Measurements from ENCODE around the gene ABCA13. TPM values are rescaled to one million over a fixed set of nuclear protein-coding genes. Genes with fewer than 3 reads are reported as not detected.

ABCA13 gene
- polyA plus RNA-seq, 1 of the 3 experiments (the other 2 are of a cell fraction): not detected

DNA sequence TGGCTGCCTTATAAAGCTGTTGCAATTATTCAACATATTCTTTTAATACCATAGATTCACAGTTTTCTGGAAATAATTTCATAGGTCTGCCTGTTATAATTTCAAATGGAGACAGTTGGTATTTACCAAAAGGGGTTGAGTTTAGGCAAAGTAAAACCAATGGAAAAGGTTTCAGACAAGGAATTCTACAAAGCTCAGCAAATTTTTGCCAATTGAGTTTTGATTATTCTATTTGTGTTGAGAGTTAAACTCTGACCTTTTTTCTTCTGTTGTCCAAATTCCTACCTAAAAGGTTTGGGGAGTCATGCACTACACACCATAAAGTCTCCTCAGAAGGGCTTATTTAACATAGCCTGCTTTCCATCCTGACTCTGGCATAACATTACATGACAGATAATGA lies 38.5 kb upstream of the ABCA13 start:
- Histone ChIP-seq H3K27ac (ENCODE audit: low read depth in 2 of 2, low read length in 1 of 2) (no peak overlapping the region), H4K20me1 (ENCODE audit: insufficient read depth) (no peaks in the 10 kb centered on the region), H3K79me2 (ENCODE audit: insufficient read depth) (no peaks in the 10 kb centered on the region), H3K9ac (no peak overlapping the region), H3K4me1 (ENCODE audit: control insufficient read depth in 1 of 2, insufficient read depth in 2 of 2, low read depth in 1 of 2, low read length in 1 of 2) (no peaks in the 10 kb centered on the region), H3K9me3 (no peaks in the 10 kb centered on the region), H3K4me3 (ENCODE audit: low read depth in 2 of 2, low read length in 1 of 2) (no peak overlapping the region), H2AFZ (ENCODE audit: low read depth) (no peak overlapping the region), H3F3A (replicated peaks; ENCODE audit: insufficient read depth) (no peaks in the 10 kb centered on the region), H3K4me2 (no peak overlapping the region), H3K36me3 (replicated peaks in 1 of 2; ENCODE audit: control insufficient read depth in 1 of 2, insufficient read depth in 2 of 2, low read length in 1 of 2) (no peaks in the 10 kb centered on the region), H3K27me3 (ENCODE audit: insufficient read depth) (peaks cover 7% of the 10 kb centered on the region; the same call in 1 of the 2 replicates), H3K9me2 (no peaks in the 10 kb centered on the region)
- TF ChIP-seq RFX5 (IDR thresholded peaks at IDR 0.05; ENCODE audit: low read length): no peak
- ChIA-PET CTCF (interaction anchor here (1.6 to 4.1 kb wide), 2 partner anchors 23 to 188 kb away, joined by 6 to 20 read pairs; no protein-coding TSS in a partner anchor), POLR2A (no interaction called here)
- no peak for DNase-seq

DNA sequence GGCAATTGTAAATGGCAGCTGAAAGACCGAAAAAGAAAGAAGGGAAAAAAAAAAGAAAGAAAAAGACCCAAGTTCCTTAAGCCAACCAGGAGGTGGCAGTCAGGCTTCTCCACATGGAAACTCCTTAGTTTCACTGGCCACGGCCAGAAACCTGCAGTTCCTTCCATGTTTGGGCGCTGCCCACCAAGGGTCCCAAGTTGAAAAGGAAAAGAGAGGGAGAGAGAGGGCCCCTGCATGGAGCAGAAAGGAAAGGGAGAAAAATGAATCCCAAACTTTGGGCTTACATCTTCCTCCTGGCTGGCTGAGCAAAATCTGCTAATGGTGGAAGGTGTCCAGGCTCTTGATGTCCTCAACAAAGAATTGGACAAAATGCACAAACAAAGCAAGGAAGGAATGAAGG lies 31.8 kb upstream of the ABCA13 start:
- H3K36me3 ChIP-seq (replicated peaks in 1 of 2; ENCODE audit: control insufficient read depth in 1 of 2, insufficient read depth in 2 of 2, low read length in 1 of 2): no peaks in the 10 kb centered on the region
- POLR2A ChIA-PET: no interaction called here

More for the DNA sequence above, 31.8 kb upstream of the ABCA13 start:
- Histone ChIP-seq H4K20me1 (ENCODE audit: insufficient read depth) (no peaks in the 10 kb centered on the region), H3K9ac (no peak overlapping the region), H3K27ac (ENCODE audit: low read depth in 2 of 2, low read length in 1 of 2) (no peak overlapping the region), H3K9me3 (no peaks in the 10 kb centered on the region), H3K27me3 (ENCODE audit: insufficient read depth) (peaks cover 8% of the 10 kb centered on the region; the same call in 1 of the 2 replicates), H3K79me2 (ENCODE audit: insufficient read depth) (no peaks in the 10 kb centered on the region), H3K4me2 (no peak overlapping the region), H2AFZ (ENCODE audit: low read depth) (peak overlapping the region; percentile 58; the same call in 1 of the 2 replicates), H3K9me2 (no peaks in the 10 kb centered on the region), H3F3A (replicated peaks; ENCODE audit: insufficient read depth) (no peaks in the 10 kb centered on the region), H3K4me1 (ENCODE audit: control insufficient read depth in 1 of 2, insufficient read depth in 2 of 2, low read depth in 1 of 2, low read length in 1 of 2) (peaks cover 0 to 2% of the 10 kb centered on the region in 2 experiments; a peak in 1 of 4 replicates), H3K4me3 (ENCODE audit: low read depth in 2 of 2, low read length in 1 of 2) (no peak overlapping the region)
- TF ChIP-seq, protein P1, sequence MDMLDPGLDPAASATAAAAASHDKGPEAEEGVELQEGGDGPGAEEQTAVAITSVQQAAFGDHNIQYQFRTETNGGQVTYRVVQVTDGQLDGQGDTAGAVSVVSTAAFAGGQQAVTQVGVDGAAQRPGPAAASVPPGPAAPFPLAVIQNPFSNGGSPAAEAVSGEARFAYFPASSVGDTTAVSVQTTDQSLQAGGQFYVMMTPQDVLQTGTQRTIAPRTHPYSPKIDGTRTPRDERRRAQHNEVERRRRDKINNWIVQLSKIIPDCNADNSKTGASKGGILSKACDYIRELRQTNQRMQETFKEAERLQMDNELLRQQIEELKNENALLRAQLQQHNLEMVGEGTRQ (IDR thresholded peaks at IDR 0.05; ENCODE audit: borderline replicate concordance, low read depth, low read length): no peak
- TF ChIP-seq, protein P2, sequence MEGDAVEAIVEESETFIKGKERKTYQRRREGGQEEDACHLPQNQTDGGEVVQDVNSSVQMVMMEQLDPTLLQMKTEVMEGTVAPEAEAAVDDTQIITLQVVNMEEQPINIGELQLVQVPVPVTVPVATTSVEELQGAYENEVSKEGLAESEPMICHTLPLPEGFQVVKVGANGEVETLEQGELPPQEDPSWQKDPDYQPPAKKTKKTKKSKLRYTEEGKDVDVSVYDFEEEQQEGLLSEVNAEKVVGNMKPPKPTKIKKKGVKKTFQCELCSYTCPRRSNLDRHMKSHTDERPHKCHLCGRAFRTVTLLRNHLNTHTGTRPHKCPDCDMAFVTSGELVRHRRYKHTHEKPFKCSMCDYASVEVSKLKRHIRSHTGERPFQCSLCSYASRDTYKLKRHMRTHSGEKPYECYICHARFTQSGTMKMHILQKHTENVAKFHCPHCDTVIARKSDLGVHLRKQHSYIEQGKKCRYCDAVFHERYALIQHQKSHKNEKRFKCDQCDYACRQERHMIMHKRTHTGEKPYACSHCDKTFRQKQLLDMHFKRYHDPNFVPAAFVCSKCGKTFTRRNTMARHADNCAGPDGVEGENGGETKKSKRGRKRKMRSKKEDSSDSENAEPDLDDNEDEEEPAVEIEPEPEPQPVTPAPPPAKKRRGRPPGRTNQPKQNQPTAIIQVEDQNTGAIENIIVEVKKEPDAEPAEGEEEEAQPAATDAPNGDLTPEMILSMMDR (IDR thresholded peaks at IDR 0.05): peak; percentile 58
- TF ChIP-seq SMC3 (IDR thresholded peaks at IDR 0.05; ENCODE audit: low read depth, low read length) (peak; percentile 8; the same call in 1 of the 2 replicates), RAD21 (IDR thresholded peaks at IDR 0.05; ENCODE audit: low read length) (peak; percentile 35; the same call in 1 of the 2 replicates), EZH2phosphoT487 (IDR thresholded peaks at IDR 0.05; ENCODE audit: borderline replicate concordance, low read depth) (no peak)
- no peak for DNase-seq
- WGBS (ENCODE audit: low lambda C conversion rate): 32% methylated on average over 3 of the region's 3 CpGs
- CTCF ChIA-PET: interaction anchor here (2.2 kb wide), 1 partner anchor 30 kb away, joined by 7 read pairs; no protein-coding TSS in a partner anchor
